Skeletal muscle cell (primary cell): ENCODE measurements around the gene TRAPPC5.

ENCODE experiments used
- DNase-seq: peaks from one replicate; pipeline ENCODE4 v3.0.0-alpha.2; 2010; ENCODE audit warnings: low read depth
- H3K4me3 ChIP-seq: 2 replicates; pipeline ENCODE4 v1.5.1; 2011; ENCODE audit warnings: low read depth, mild to moderate bottlenecking, control low read depth, low read length, moderate library complexity

Gene TRAPPC5

GRCh38 chr19:7645163-7645562 is 35.5 kb upstream of the TRAPPC5 start:
- no peak overlapping the region for H3K4me3 ChIP-seq
- DNase-seq, result no peak

GRCh38 chr19:7645656-7646425 is 34.8 kb upstream of the TRAPPC5 start:
- no peak overlapping the region for H3K4me3 ChIP-seq
- DNase-seq, result no peak

GRCh38 chr19:7646426-7646700 is 34.3 kb upstream of the TRAPPC5 start:
- no peak for DNase-seq
- no peak overlapping the region for H3K4me3 ChIP-seq

- no peak overlapping the region for H3K4me3 ChIP-seq
- no peak for DNase-seq
Measured at GRCh38 chr19:7647156-7647555, 33.5 kb upstream of the TRAPPC5 start.

GRCh38 chr19:7648265-7649014 is 32.2 kb upstream of the TRAPPC5 start:
- no peak for DNase-seq
- H3K4me3 ChIP-seq, result no peak overlapping the region

- DNase-seq, result no peak
- no peak overlapping the region for H3K4me3 ChIP-seq
Measured at GRCh38 chr19:7650148-7650547, 30.5 kb upstream of the TRAPPC5 start.

- H3K4me3 ChIP-seq, result peak overlapping the region; percentile 30
Measured at GRCh38 chr19:7652061-7652641, 28.5 kb upstream of the TRAPPC5 start.

GRCh38 chr19:7654401-7654800 is 26.2 kb upstream of the TRAPPC5 start:
- H3K4me3 ChIP-seq, result no peak overlapping the region
- DNase-seq, result no peak

More at GRCh38 chr19:7652061-7652641, 28.5 kb upstream of the TRAPPC5 start:
- DNase-seq, result peak; percentile 68

- DNase-seq, result no peak
- H3K4me3 ChIP-seq, result no peak overlapping the region
Measured at GRCh38 chr19:7655581-7655980, 25.1 kb upstream of the TRAPPC5 start.

GRCh38 chr19:7657131-7657751 is 23.4 kb upstream of the TRAPPC5 start:
- DNase-seq, result no peak
- no peak overlapping the region for H3K4me3 ChIP-seq

- DNase-seq, result no peak
- no peak overlapping the region for H3K4me3 ChIP-seq
Measured at GRCh38 chr19:7658219-7658686, 22.4 kb upstream of the TRAPPC5 start.

- no peak for DNase-seq
Measured at GRCh38 chr19:7661744-7662538, 18.7 kb upstream of the TRAPPC5 start.

GRCh38 chr19:7662657-7663056 is 18.0 kb upstream of the TRAPPC5 start:
- no peak for DNase-seq

More at GRCh38 chr19:7661744-7662538, 18.7 kb upstream of the TRAPPC5 start:
- no peak overlapping the region for H3K4me3 ChIP-seq

GRCh38 chr19:7663706-7664105 is 16.9 kb upstream of the TRAPPC5 start:
- no peak overlapping the region for H3K4me3 ChIP-seq
- DNase-seq, result no peak

More at GRCh38 chr19:7662657-7663056, 18.0 kb upstream of the TRAPPC5 start:
- H3K4me3 ChIP-seq, result no peak overlapping the region

- peak; percentile 37 for DNase-seq
- no peak overlapping the region for H3K4me3 ChIP-seq
Measured at GRCh38 chr19:7665076-7665475, 15.6 kb upstream of the TRAPPC5 start.

- DNase-seq, result no peak
- H3K4me3 ChIP-seq, result no peak within 1 kb of the TSS
Measured at GRCh38 chr19:7668842-7669241, 11.8 kb upstream of the TRAPPC5 start, which contains the start of gene RETN. Gene RETN, plus strand, starts transcription at chr19:7669049. Its CDS starts 278 bp downstream, at chr19:7669327.

GRCh38 chr19:7669641-7670040 is 11.0 kb upstream of the TRAPPC5 start:
- DNase-seq, result no peak
- H3K4me3 ChIP-seq, result no peak overlapping the region

- H3K4me3 ChIP-seq, result peak overlapping the region; percentile 26
- DNase-seq, result no peak
Measured at GRCh38 chr19:7670150-7670783, 10.4 kb upstream of the TRAPPC5 start.

GRCh38 chr19:7670790-7671189 is 9.8 kb upstream of the TRAPPC5 start:
- no peak overlapping the region for H3K4me3 ChIP-seq
- DNase-seq, result no peak
